GM10266 (cell line): ENCODE results near the gene CAPN5.
"Not testable (repeated sequence)": the region's sequence is repeated elsewhere in the genome, so short reads cannot be mapped to it uniquely, and the experiment has no call there.

Source experiments
- DNase-seq: peaks from one replicate; pipeline ENCODE4 v3.0.0; 2012; ENCODE audit errors: extremely low spot score
- CTCF ChIP-seq: IDR thresholded peaks from 2 replicates; pipeline ENCODE4 v1.5.1; 2012; ENCODE audit warnings: mild to moderate bottlenecking, low read depth; ENCODE audit not compliant: control insufficient read depth, insufficient read depth; ENCODE audit errors: missing control alignments

Gene CAPN5

GRCh38 chr11:77059806-77060205, 7.0 kb upstream of the CAPN5 start:
- no peak for DNase-seq
- no peak for TF ChIP-seq CTCF

DNA sequence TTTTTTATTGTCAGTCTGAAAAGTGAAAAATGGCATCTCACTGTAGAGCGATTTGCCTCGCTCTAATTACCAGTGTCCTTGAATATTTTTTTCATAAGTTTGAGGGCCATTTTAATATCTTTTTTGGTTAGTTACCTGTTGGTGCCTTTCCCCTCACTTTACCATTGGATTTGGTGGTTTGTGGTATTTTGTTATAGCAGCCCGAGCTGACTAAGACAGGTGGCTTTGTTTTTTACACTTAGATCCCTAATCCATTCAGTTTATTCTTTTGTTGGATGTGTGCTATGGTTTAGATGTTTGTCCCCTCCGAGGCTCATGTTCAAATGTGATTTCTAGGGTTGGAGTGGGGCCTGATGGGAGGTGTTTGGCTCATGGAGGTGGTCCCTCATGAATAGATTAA, 6.5 kb upstream of the CAPN5 start:
- DNase-seq: no peak
- TF ChIP-seq CTCF: no peak

GRCh38 chr11:77061258-77061657, 5.5 kb upstream of the CAPN5 start:
- DNase-seq: not testable (repeated sequence)

GRCh38 chr11:77062924-77063323, 3.8 kb upstream of the CAPN5 start:
- peak; percentile 10 for TF ChIP-seq CTCF
- DNase-seq: no peak

- DNase-seq: no peak
Observed at GRCh38 chr11:77063407-77063806, 3.4 kb upstream of the CAPN5 start.

GRCh38 chr11:77063861-77064260, 2.9 kb upstream of the CAPN5 start:
- no peak for TF ChIP-seq CTCF
- no peak for DNase-seq

More at GRCh38 chr11:77063407-77063806, 3.4 kb upstream of the CAPN5 start:
- no peak for TF ChIP-seq CTCF

DNA sequence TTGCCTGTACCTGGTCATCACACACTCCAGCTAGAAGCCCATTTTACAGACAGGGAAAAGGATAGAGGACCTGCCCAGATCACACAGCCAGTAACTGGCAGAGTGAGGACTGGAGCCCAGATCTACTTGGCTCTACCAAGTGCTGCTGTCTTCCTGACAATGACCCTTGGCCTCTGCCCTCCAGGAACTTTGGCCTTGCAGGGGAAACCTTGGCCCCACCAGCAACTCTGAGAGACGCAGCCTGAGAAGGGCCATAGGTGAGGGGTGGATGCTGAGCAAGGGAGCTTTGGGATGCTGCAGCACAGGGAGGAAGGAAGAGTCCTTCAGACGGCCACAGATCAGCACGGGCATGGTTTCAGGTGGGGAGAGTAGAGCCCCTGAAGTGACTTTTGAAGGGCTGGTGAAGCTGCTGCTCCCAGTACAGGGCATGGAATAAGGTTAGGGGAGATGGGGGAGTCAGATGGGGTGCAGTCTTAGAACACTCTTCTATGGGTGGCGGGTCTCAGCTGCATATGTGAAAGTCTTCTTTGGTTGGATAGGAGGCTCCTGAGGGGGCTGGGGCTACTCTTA, 2.0 kb upstream of the CAPN5 start:
- DNase-seq: no peak
- TF ChIP-seq CTCF: no peak

DNA sequence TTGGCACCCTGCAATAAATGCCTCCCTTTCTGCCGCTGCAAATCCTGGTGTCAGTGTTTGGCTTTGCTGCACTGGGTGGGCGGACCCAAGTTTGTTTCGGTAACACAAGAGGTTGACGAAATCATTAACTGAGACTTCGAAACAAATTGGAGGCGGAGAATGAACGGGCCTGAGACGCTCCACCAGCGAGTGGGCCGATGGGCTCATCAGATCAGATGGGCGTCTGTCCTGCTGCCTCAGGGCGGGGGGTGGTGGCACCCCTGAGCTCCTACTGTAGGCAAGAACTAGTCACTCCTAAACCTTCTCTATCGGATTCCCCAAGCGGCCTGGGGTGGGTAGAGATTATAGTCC, 918 bp upstream of the CAPN5 start:
- TF ChIP-seq CTCF: no peak

More for the DNA sequence above, 918 bp upstream of the CAPN5 start:
- no peak for DNase-seq
